ENCODE results near the gene SAXO1. TPM values are rescaled to one million over a fixed set of nuclear protein-coding genes. Genes with fewer than 3 reads are reported as not detected.

Gene SAXO1
- total and polyA plus RNA-seq, 12 donors: under 0.01 to 0.94 (median 0.23) TPM; not detected in 4

DNA sequence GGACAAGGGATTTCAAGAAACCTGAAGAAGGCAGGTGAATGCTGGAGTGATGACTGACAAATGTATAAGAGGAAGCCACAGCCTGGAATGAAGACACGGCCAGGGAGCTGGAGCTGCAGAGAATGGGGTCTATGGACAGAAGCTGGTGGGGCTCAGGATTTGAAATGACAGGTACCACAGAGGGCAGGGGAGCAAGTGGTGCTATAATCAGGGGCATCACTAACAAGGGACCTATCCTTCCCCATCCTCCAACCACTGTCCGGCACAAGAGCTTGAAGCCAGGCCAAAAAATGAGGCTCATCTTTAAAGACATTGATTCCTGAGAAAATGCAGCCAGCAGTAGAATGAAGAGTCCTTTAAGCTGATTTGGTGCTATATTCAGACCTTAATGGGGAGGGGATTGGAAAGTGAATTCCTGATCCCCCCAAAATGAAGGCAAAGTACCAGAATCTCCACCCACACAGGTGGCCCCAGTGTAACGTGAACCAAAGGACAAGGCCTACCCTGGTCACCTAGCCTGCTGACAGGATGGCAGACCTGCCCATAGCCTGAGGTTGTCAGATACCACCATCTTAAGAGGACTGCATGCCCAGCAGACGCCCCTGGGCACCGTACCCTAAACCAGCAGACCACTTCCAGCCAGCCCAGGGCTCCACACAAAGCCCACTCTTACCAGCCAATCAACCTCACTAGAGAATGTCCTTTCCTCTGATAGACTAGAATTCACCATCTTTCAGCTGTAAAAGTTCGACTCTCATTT is 109.2 kb downstream of the SAXO1 start:
- H3K4me3 ChIP-seq: no peak overlapping the region
- DNase-seq: no peak
- 91 to 98% (median 96%) methylated on average over 6 of the region's 6 CpGs for WGBS, 4 donors
- H3K9me3 ChIP-seq (replicated peaks in 1 of 3): no peaks in the 10 kb centered on the region
- no peak for TF ChIP-seq POLR2A (IDR thresholded peaks at IDR 0.05)
- TF ChIP-seq, protein P1, sequence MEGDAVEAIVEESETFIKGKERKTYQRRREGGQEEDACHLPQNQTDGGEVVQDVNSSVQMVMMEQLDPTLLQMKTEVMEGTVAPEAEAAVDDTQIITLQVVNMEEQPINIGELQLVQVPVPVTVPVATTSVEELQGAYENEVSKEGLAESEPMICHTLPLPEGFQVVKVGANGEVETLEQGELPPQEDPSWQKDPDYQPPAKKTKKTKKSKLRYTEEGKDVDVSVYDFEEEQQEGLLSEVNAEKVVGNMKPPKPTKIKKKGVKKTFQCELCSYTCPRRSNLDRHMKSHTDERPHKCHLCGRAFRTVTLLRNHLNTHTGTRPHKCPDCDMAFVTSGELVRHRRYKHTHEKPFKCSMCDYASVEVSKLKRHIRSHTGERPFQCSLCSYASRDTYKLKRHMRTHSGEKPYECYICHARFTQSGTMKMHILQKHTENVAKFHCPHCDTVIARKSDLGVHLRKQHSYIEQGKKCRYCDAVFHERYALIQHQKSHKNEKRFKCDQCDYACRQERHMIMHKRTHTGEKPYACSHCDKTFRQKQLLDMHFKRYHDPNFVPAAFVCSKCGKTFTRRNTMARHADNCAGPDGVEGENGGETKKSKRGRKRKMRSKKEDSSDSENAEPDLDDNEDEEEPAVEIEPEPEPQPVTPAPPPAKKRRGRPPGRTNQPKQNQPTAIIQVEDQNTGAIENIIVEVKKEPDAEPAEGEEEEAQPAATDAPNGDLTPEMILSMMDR (IDR thresholded peaks at IDR 0.05): no peak
- no peak overlapping the region for H3K27ac ChIP-seq
- H3K4me1 ChIP-seq (replicated peaks in 1 of 2): no peaks in the 10 kb centered on the region
- H3K36me3 ChIP-seq (replicated peaks in 1 of 2): no peaks in the 10 kb centered on the region
- intact Hi-C loops (cut with DNase I): no loop called here
- no peaks in the 10 kb centered on the region for H3K27me3 ChIP-seq

DNA sequence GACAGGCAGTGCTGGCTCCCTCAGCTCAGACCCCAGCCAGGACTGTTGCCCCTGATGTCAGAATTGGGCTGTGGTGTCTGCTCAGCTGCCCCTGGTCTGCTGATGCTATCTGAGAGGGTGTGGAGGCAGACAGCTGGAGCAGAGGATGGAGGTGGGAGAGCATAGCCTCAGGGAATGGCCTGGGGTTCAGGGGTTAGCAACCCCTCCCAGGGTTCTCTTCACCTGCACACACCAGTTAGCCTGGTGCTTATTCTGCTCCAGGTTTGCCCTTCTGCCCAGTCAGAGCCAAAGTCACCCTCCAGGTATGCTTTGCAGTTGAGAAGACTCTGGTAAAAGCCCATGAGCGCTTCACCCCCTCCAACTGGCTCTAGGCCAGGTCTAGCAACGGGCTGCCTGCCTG is 109.8 kb downstream of the SAXO1 start:
- intact Hi-C loops (cut with DNase I): no loop called here
- no peaks in the 10 kb centered on the region for H3K9me3 ChIP-seq (replicated peaks in 1 of 3)
- 60 to 78% (median 72%) methylated on average over 2 of the region's 2 CpGs for WGBS, 4 donors
- no peak overlapping the region for H3K27ac ChIP-seq
- no peak for TF ChIP-seq POLR2A (IDR thresholded peaks at IDR 0.05)
- TF ChIP-seq, protein P1 (IDR thresholded peaks at IDR 0.05): no peak
- no peak for DNase-seq
- no peaks in the 10 kb centered on the region for H3K36me3 ChIP-seq (replicated peaks in 1 of 2)
- no peaks in the 10 kb centered on the region for H3K4me1 ChIP-seq (replicated peaks in 1 of 2)
- H3K27me3 ChIP-seq: no peaks in the 10 kb centered on the region
- H3K4me3 ChIP-seq: no peak overlapping the region

DNA sequence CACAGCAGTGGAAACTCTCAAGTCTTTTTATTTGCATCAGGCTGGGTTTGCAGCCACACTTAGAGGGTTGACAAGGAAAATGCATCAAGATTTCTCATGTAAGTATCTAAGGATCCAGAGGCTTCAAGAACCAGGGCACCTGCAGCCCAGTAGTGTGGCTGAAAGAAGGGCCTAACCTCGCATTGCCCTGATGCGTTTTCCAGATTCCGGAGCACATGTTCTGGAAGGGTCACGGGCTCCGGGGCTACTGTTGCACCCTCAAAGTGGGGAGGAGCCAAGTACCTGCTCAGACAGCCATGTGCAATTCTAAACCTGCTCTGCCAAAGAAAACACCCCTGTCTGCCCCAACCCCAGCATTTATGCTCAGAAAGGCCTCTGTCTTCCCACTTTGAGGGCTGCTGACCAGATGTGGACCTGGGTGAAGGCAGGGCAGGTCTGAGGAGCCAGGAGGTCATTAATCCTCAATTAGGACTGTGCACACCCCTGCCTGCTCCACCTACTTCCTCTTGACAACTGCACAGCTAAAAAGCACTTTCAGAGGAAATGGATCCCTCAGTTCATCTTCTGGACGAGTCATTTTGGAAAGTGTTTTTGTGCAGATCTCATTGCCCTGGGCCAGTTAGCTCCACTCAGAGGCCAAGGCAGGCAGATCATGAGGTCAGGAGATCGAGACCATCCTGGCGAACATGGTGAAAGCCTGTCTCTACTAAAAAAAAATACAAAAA is 110.7 kb downstream of the SAXO1 start:
- no peak for DNase-seq
- no peaks in the 10 kb centered on the region for H3K27me3 ChIP-seq
- H3K9me3 ChIP-seq (replicated peaks in 1 of 3): no peaks in the 10 kb centered on the region
- H3K36me3 ChIP-seq (replicated peaks in 1 of 2): no peaks in the 10 kb centered on the region
- no peak overlapping the region for H3K4me3 ChIP-seq
- H3K27ac ChIP-seq: no peak overlapping the region
- TF ChIP-seq, protein P1 (IDR thresholded peaks at IDR 0.05): no peak
- TF ChIP-seq POLR2A (IDR thresholded peaks at IDR 0.05): no peak
- no peaks in the 10 kb centered on the region for H3K4me1 ChIP-seq (replicated peaks in 1 of 2)
- intact Hi-C loops (cut with DNase I): no loop called here
- 69 to 87% (median 84%) methylated on average over 5 to 8 of the region's 8 CpGs for WGBS, 4 donors

DNA sequence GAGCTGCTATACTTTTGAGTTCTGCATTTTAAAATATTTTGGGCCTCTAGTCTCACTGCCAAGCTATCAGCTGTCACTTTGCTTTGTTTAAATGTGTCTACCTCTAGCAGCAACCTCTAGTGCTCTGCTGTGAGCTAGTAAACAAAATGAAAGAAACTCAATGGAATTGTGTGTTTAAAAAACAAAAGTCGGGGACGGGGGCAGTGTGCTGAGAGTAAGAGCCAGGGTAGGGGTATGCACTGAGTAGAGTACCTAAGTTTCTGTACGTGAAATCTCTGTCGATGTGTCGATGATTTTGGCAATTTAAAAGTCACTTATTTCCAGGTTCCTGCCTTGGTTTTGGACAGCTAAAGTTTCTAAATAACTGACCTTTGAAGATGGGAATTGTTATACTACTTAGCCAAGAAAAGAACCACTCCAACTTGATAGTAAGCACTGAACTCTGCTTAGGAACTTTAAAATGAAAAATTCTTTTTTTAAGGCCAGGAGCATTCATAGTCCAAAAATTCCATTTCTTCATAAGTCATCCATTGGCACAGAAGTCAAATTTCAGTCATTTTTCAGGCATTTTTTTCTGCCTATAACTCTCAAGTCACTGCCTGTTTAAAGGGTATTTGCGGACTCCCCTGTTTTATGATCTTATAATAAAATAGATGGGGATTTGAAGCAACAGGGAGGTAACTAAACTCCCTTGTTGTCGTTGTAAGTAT is 111.5 kb downstream of the SAXO1 start:
- Histone ChIP-seq H3K4me1 (replicated peaks in 1 of 2) (no peaks in the 10 kb centered on the region), H3K36me3 (replicated peaks in 1 of 2) (no peaks in the 10 kb centered on the region), H3K9me3 (replicated peaks in 1 of 3) (no peaks in the 10 kb centered on the region), H3K27ac (no peak overlapping the region), H3K4me3 (no peak overlapping the region), H3K27me3 (no peaks in the 10 kb centered on the region)
- TF ChIP-seq POLR2A (IDR thresholded peaks at IDR 0.05): no peak
- no peak for DNase-seq
- WGBS, 4 donors: 79 to 83% (median 81%) methylated on average over 7 of the region's 7 CpGs
- intact Hi-C loops (cut with DNase I): no loop called here

All from adrenal gland (tissue), 12 donors.